Sigmoid colon (tissue), 4 donors: ENCODE results near the gene ATP5F1D.

Experiments
- EP300 ChIP-seq, 4 donors: sonication (generic); formaldehyde crosslinking; IDR thresholded peaks; one replicate each; pipeline ENCODE4 v1.6.1; 2017; ENCODE audit warnings: antibody characterized with exemption in 4 of 4
- POLR2A ChIP-seq, 2 donors: fragments of 450-650 bp; IDR thresholded peaks; one replicate each; pipeline ENCODE4 v1.6.1; 2016; ENCODE audit warnings: antibody characterized with exemption in 2 of 2, mild to moderate bottlenecking in 2 of 2, moderate library complexity in 2 of 2
- POLR2AphosphoS5 ChIP-seq, 4 donors: sonication (generic); formaldehyde crosslinking; IDR thresholded peaks; one replicate each; pipeline ENCODE4 v1.6.1; 2017; ENCODE audit warnings: antibody characterized with exemption in 4 of 4
- TF ChIP-seq, protein P1 (sequence below), 4 experiments: fragments of 450-650 bp in 3 of 4; fragments of 200-600 bp in 1 of 4; IDR thresholded peaks; one replicate each; pipeline ENCODE4 v1.5.1; 2016 to 2019; ENCODE audit warnings: antibody characterized with exemption in 4 of 4, mild to moderate bottlenecking in 3 of 4, moderate library complexity in 2 of 4

DNA sequence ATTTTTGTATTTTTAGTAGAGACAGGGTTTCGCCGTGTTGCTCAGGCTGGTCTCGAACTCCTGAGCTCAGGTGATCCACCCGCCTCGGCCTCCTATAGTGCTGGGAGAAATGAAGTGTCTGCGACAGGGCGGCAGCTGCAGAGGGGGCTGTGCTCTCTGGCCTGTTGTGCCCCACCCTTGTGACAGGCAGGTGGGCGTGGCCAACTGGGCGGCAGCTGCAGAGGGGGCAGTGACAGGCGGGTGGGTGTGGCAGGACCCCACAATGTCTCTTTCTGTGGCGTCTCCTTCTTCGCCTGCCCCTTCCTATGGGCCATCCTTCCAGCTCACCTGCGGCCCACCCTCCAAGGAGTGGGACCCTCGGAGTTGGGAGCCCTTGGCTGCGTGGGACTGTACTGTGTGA, 24.2 kb upstream of the ATP5F1D start:
- TF ChIP-seq, protein P1, sequence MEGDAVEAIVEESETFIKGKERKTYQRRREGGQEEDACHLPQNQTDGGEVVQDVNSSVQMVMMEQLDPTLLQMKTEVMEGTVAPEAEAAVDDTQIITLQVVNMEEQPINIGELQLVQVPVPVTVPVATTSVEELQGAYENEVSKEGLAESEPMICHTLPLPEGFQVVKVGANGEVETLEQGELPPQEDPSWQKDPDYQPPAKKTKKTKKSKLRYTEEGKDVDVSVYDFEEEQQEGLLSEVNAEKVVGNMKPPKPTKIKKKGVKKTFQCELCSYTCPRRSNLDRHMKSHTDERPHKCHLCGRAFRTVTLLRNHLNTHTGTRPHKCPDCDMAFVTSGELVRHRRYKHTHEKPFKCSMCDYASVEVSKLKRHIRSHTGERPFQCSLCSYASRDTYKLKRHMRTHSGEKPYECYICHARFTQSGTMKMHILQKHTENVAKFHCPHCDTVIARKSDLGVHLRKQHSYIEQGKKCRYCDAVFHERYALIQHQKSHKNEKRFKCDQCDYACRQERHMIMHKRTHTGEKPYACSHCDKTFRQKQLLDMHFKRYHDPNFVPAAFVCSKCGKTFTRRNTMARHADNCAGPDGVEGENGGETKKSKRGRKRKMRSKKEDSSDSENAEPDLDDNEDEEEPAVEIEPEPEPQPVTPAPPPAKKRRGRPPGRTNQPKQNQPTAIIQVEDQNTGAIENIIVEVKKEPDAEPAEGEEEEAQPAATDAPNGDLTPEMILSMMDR (IDR thresholded peaks at IDR 0.05), result no peak
- no peak for TF ChIP-seq POLR2AphosphoS5 (IDR thresholded peaks at IDR 0.05)
- no peak for TF ChIP-seq POLR2A (IDR thresholded peaks at IDR 0.05)
- TF ChIP-seq EP300 (IDR thresholded peaks at IDR 0.05), result no peak
